DND-41 (cell line): Measurements from ENCODE around the gene AKAP9.

Experiments used
- ATAC-seq: fragments of 200-7000 bp; cut with Tn5 transposase; 3 replicates; pipeline ENCODE4 v1.9.1; 2021; ENCODE audit warnings: low read depth; ENCODE audit not compliant: insufficient read depth
- DNase-seq: peaks from one replicate; pipeline ENCODE4 v3.0.0-alpha.2; 2020
- H2AFZ ChIP-seq: 2 replicates; pipeline ENCODE4 v1.6.0; 2012; ENCODE audit warnings: low read depth, low read length
- H3K27ac ChIP-seq: 2 replicates; pipeline ENCODE4 v1.5.1; 2012; ENCODE audit warnings: low read length, inconsistent platforms
- H3K27me3 ChIP-seq: fragments of 200-600 bp; sonication (generic); 2 replicates; pipeline ENCODE4 v1.6.0; 2012; ENCODE audit warnings: low read length, mild to moderate bottlenecking, inconsistent platforms; ENCODE audit not compliant: insufficient read depth, poor library complexity
- H3K36me3 ChIP-seq: 2 replicates; pipeline ENCODE4 v1.5.1; 2012; ENCODE audit warnings: low read length, inconsistent platforms; ENCODE audit not compliant: insufficient read depth
- H3K4me1 ChIP-seq: 2 replicates; pipeline ENCODE4 v1.5.1; 2012; ENCODE audit warnings: mild to moderate bottlenecking, low read length; ENCODE audit not compliant: insufficient read depth
- H3K4me2 ChIP-seq: 2 replicates; pipeline ENCODE4 v1.6.0; 2012; ENCODE audit warnings: mild to moderate bottlenecking, moderate library complexity, low read length, inconsistent platforms; ENCODE audit not compliant: insufficient read depth
- H3K4me3 ChIP-seq, 2 experiments: fragments of 200-600 bp in 1 of 2; shearing (Covaris generic) in 1 of 2; 2 replicates each; pipeline ENCODE4 v1.5.1; 2012 to 2016; ENCODE audit warnings: inconsistent platforms in 2 of 2, low read length in 2 of 2, mild to moderate bottlenecking in 2 of 2, low read depth in 1 of 2, moderate library complexity in 1 of 2
- H3K79me2 ChIP-seq: 2 replicates; pipeline ENCODE4 v1.6.0; 2012; ENCODE audit warnings: low read length, inconsistent platforms; ENCODE audit not compliant: insufficient read depth
- H3K9ac ChIP-seq: 2 replicates; pipeline ENCODE4 v1.6.0; 2012; ENCODE audit warnings: low read depth, mild to moderate bottlenecking, inconsistent platforms, low read length, moderate library complexity
- H3K9me3 ChIP-seq: 2 replicates; pipeline ENCODE4 v1.5.1; 2012; ENCODE audit warnings: low read length, moderate library complexity, mild to moderate bottlenecking, inconsistent platforms; ENCODE audit not compliant: insufficient read depth, severe bottlenecking
- H4K20me1 ChIP-seq: 2 replicates; pipeline ENCODE4 v1.6.0; 2012; ENCODE audit warnings: low read length; ENCODE audit not compliant: insufficient read depth
- CTCF ChIP-seq: IDR thresholded peaks from 2 replicates; pipeline ENCODE4 v1.5.1; 2012; ENCODE audit warnings: borderline replicate concordance, low read length, moderate library complexity, mild to moderate bottlenecking; ENCODE audit not compliant: poor library complexity, severe bottlenecking; ENCODE audit errors: extremely low read depth
- EZH2 ChIP-seq: IDR thresholded peaks from 3 replicates; pipeline ENCODE4 v1.6.1; 2012; ENCODE audit warnings: borderline replicate concordance, low read depth, mild to moderate bottlenecking, moderate library complexity, low read length, inconsistent platforms; ENCODE audit not compliant: severe bottlenecking

AKAP9 gene

GRCh38 chr7:92064438-92065029 lies 123.9 kb downstream of the AKAP9 start:
- no peak overlapping the region for H3K27ac ChIP-seq
- no peak overlapping the region for H3K9ac ChIP-seq
- DNase-seq (no peak), ATAC-seq (no peak)
- peaks cover 29% of the 10 kb centered on the region; the same call in 1 of the 2 replicates for H3K36me3 ChIP-seq
- TF ChIP-seq CTCF, result no peak
- TF ChIP-seq EZH2, result no peak
- no peak overlapping the region for H3K4me2 ChIP-seq
- H3K79me2 ChIP-seq, result no peaks in the 10 kb centered on the region
- H3K4me1 ChIP-seq, result no peaks in the 10 kb centered on the region
- H3K9me3 ChIP-seq, result no peaks in the 10 kb centered on the region
- H3K4me3 ChIP-seq, result no peak overlapping the region
- H3K27me3 ChIP-seq, result no peaks in the 10 kb centered on the region
- no peaks in the 10 kb centered on the region for H4K20me1 ChIP-seq
- no peak overlapping the region for H2AFZ ChIP-seq

- TF ChIP-seq CTCF (no peak), EZH2 (no peak)
- ATAC-seq (no peak), DNase-seq (no peak)
- Histone ChIP-seq H3K4me3 (no peak overlapping the region), H3K27me3 (no peaks in the 10 kb centered on the region), H4K20me1 (no peaks in the 10 kb centered on the region), H3K36me3 (peaks cover 21% of the 10 kb centered on the region; the same call in 1 of the 2 replicates), H3K9me3 (no peaks in the 10 kb centered on the region), H3K27ac (no peak overlapping the region), H2AFZ (no peak overlapping the region), H3K9ac (no peak overlapping the region), H3K4me1 (no peaks in the 10 kb centered on the region), H3K4me2 (no peak overlapping the region), H3K79me2 (no peaks in the 10 kb centered on the region)
These were observed 130.4 kb downstream of the AKAP9 start for GRCh38 chr7:92071032-92071431.

- H3K27ac ChIP-seq, result no peak overlapping the region
- no peaks in the 10 kb centered on the region for H4K20me1 ChIP-seq
- DNase-seq, result no peak
- no peaks in the 10 kb centered on the region for H3K79me2 ChIP-seq
- H3K4me2 ChIP-seq, result no peak overlapping the region
- H3K9me3 ChIP-seq, result no peaks in the 10 kb centered on the region
- H3K4me3 ChIP-seq, result no peak overlapping the region
- no peak for ATAC-seq
- no peaks in the 10 kb centered on the region for H3K27me3 ChIP-seq
- no peak for TF ChIP-seq EZH2
- TF ChIP-seq CTCF, result no peak
- no peaks in the 10 kb centered on the region for H3K4me1 ChIP-seq
- peaks cover 13% of the 10 kb centered on the region; the same call in 1 of the 2 replicates for H3K36me3 ChIP-seq
- H2AFZ ChIP-seq, result no peak overlapping the region
- no peak overlapping the region for H3K9ac ChIP-seq
These were observed 131.5 kb downstream of the AKAP9 start for GRCh38 chr7:92072121-92072520.
